RWPE1 (cell line): Measurements from ENCODE around the gene TOP3A.

ENCODE experiments used
- CTCF ChIA-PET: fragments of 350-600 bp; sonication (Branson Sonifier 250); formaldehyde crosslinking; extraction: SDS; loops from one replicate; lab custom pipeline; 2021; lab: Yijun Ruan, JAX
- POLR2A ChIA-PET: fragments of 400-600 bp; formaldehyde crosslinking; extraction: SDS; loops from one replicate; lab custom pipeline; 2020; ENCODE audit warnings: antibody characterized with exemption; ENCODE audit not compliant: low non-redundant PET; lab: Yijun Ruan, JAX
- DNase-seq: peaks from one replicate; pipeline ENCODE4 v3.0.0; 2012; ENCODE audit warnings: low spot score
- H3K27ac ChIP-seq: fragments of 450-650 bp; 2 replicates; pipeline ENCODE4 v1.5.1; 2017
- TF ChIP-seq, protein P1 (sequence below): fragments of 450-650 bp; conservative IDR thresholded peaks from 2 replicates; pipeline ENCODE4 v1.5.1; 2017; ENCODE audit warnings: low read depth, mild to moderate bottlenecking

The TOP3A gene

GRCh38 chr17:18267366-18267765 is 47.4 kb downstream of the TOP3A start:
- ChIA-PET POLR2A (no interaction called here), CTCF (no interaction called here)
- TF ChIP-seq, protein P1, sequence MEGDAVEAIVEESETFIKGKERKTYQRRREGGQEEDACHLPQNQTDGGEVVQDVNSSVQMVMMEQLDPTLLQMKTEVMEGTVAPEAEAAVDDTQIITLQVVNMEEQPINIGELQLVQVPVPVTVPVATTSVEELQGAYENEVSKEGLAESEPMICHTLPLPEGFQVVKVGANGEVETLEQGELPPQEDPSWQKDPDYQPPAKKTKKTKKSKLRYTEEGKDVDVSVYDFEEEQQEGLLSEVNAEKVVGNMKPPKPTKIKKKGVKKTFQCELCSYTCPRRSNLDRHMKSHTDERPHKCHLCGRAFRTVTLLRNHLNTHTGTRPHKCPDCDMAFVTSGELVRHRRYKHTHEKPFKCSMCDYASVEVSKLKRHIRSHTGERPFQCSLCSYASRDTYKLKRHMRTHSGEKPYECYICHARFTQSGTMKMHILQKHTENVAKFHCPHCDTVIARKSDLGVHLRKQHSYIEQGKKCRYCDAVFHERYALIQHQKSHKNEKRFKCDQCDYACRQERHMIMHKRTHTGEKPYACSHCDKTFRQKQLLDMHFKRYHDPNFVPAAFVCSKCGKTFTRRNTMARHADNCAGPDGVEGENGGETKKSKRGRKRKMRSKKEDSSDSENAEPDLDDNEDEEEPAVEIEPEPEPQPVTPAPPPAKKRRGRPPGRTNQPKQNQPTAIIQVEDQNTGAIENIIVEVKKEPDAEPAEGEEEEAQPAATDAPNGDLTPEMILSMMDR = no peak
- H3K27ac ChIP-seq = peak overlapping the region; percentile 82
- DNase-seq = no peak

GRCh38 chr17:18263885-18264682 is 50.7 kb downstream of the TOP3A start:
- TF ChIP-seq, protein P1 = no peak
- H3K27ac ChIP-seq = no peak overlapping the region
- ChIA-PET POLR2A (no interaction called here), CTCF (interaction anchor here (0.5 to 1.2 kb wide), 4 partner anchors 9 to 100 kb away, joined by 3 to 6 read pairs (median 4); no protein-coding TSS in a partner anchor)
- no peak for DNase-seq

DNA sequence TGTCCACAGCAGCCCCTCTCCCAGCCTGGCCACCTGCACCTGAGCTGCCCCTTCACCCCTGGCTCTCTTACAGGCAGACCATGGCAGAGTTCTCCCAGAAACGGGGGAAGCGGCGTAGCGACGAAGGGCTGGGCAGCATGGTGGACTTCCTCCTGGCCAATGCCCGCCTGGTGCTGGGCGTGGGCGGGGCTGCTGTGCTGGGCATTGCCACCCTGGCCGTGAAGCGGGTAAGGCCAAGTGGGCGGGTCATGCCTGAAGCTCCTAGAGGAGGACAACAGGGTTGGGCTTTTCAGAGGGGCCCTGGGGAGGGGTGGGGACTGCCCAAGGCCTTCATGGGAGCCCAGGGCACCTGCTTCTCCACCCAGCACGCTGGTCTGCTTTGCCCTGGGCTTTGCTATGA is 52.2 kb downstream of the TOP3A start:
- ChIA-PET POLR2A (no interaction called here), CTCF (no interaction called here)
- TF ChIP-seq, protein P1 = no peak
- DNase-seq = no peak
- peak overlapping the region; percentile 98 for H3K27ac ChIP-seq

GRCh38 chr17:18262111-18262510 is 52.7 kb downstream of the TOP3A start:
- TF ChIP-seq, protein P1 = no peak
- ChIA-PET POLR2A (no interaction called here), CTCF (interaction anchor here (1.5 kb wide), 1 partner anchor 44 kb away, joined by 5 read pairs; no protein-coding TSS in a partner anchor)
- H3K27ac ChIP-seq = peak overlapping the region; percentile 98
- no peak for DNase-seq

- TF ChIP-seq, protein P1 = no peak
- POLR2A ChIA-PET = no interaction called here
- peak overlapping the region; percentile 98 for H3K27ac ChIP-seq
- no peak for DNase-seq
- CTCF ChIA-PET = interaction anchor here (1.5 kb wide), 1 partner anchor 44 kb away, joined by 5 read pairs; no protein-coding TSS in a partner anchor
Observed at GRCh38 chr17:18261659-18262058, 53.1 kb downstream of the TOP3A start.

- H3K27ac ChIP-seq = peak overlapping the region; percentile 98
- ChIA-PET POLR2A (no interaction called here), CTCF (interaction anchor here (1.5 kb wide), 1 partner anchor 43 kb away, joined by 5 read pairs; no protein-coding TSS in a partner anchor)
- peak; percentile 86 for DNase-seq
- TF ChIP-seq, protein P1 = no peak
Observed at GRCh38 chr17:18261146-18261515, 53.7 kb downstream of the TOP3A start.
